Sigmoid colon (tissue), 4 donors: ENCODE measurements around the gene GLIS1.

Source experiments
- CTCF ChIP-seq, 4 experiments: fragments of 450-650 bp in 3 of 4; fragments of 200-600 bp in 1 of 4; IDR thresholded peaks; one replicate each; pipeline ENCODE4 v1.5.1; 2016 to 2019; ENCODE audit warnings: antibody characterized with exemption in 4 of 4, mild to moderate bottlenecking in 3 of 4, moderate library complexity in 2 of 4
- EP300 ChIP-seq, 4 donors: sonication (generic); formaldehyde crosslinking; IDR thresholded peaks; one replicate each; pipeline ENCODE4 v1.6.1; 2017; ENCODE audit warnings: antibody characterized with exemption in 4 of 4
- POLR2A ChIP-seq, 2 donors: fragments of 450-650 bp; IDR thresholded peaks; one replicate each; pipeline ENCODE4 v1.6.1; 2016; ENCODE audit warnings: antibody characterized with exemption in 2 of 2, mild to moderate bottlenecking in 2 of 2, moderate library complexity in 2 of 2
- POLR2AphosphoS5 ChIP-seq, 4 donors: sonication (generic); formaldehyde crosslinking; IDR thresholded peaks; one replicate each; pipeline ENCODE4 v1.6.1; 2017; ENCODE audit warnings: antibody characterized with exemption in 4 of 4

GRCh38 chr1:53549287-53549686, 189.7 kb downstream of the GLIS1 start:
- TF ChIP-seq CTCF (IDR thresholded peaks at IDR 0.05) (no peak), POLR2AphosphoS5 (IDR thresholded peaks at IDR 0.05) (no peak), POLR2A (IDR thresholded peaks at IDR 0.05) (no peak), EP300 (IDR thresholded peaks at IDR 0.05) (no peak)
